GM19395 (cell line): Measurements from ENCODE around the gene HOXC9.

Experiments used
- ATAC-seq: cut with Tn5 transposase; IDR thresholded peaks from one replicate; pipeline ENCODE4 v1.9.1; 2021; ENCODE audit warnings: mild to moderate bottlenecking, moderate library complexity; ENCODE audit not compliant: unreplicated experiment

Gene HOXC9

GRCh38 chr12:53986686-53987483, 13.1 kb upstream of the HOXC9 start:
- no peak for ATAC-seq

DNA sequence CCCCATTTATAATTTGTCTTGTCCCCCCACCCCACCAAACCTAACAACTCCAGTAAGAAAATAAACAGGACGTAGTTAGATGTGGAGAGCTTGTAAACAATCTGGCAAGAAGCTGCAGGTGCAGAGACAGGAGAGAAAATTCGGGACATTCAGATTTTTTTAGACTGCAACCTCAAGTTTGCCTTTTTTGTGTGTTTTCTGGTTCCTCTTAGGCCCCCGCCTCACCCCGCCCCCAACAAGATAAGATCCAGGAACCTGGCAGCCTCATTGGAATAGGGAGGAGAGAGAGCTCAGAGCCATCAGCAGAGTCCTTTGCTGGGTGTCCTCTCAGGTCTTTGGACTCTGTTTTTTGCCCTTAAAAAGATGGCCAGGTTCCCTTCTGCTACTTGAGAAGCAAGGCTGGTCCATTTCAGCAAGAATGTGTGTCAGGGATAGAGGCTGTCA, 12.2 kb upstream of the HOXC9 start:
- ATAC-seq = no peak

GRCh38 chr12:53988541-53989226, 11.3 kb upstream of the HOXC9 start:
- ATAC-seq = no peak

DNA sequence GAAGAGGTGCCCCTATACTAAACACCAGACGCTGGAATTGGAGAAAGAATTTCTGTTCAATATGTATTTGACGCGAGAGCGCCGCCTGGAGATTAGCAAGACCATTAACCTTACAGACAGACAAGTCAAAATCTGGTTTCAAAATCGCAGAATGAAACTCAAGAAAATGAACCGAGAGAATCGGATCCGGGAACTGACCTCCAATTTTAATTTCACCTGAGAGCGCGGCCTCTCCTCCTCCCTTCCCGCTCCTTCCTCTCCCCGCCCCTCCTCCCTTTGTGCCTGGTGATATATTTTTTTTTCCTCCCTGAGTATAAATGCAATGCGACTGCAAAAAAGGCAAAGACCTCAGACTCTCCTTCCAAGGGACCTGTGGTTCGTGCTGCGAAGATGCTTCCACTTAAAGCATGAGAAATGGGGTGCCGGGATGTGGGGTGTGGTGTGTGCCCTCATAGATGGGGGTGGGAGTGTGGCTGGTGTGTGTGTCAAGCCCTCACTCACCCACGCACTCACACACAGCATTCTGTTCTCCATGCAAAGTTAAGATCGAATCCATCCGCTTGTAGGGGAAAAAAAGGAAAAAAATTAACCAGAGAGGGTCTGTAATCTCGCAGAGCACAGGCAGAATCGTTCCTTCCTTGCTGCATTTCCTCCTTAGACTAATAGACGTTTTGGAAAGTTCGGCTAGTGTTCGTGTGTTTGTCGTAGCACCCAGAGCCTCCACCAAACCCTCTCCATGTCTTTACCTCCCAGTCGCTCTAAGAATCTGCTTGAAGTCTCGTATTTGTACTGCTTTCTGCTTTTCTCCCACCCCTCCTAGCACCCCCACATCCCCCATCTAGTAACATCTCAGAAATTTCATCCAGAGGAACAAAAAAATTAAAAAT, 10.5 kb upstream of the HOXC9 start:
- peak; percentile 56 for ATAC-seq

GRCh38 chr12:53990311-53991076, 9.5 kb upstream of the HOXC9 start:
- ATAC-seq = no peak

DNA sequence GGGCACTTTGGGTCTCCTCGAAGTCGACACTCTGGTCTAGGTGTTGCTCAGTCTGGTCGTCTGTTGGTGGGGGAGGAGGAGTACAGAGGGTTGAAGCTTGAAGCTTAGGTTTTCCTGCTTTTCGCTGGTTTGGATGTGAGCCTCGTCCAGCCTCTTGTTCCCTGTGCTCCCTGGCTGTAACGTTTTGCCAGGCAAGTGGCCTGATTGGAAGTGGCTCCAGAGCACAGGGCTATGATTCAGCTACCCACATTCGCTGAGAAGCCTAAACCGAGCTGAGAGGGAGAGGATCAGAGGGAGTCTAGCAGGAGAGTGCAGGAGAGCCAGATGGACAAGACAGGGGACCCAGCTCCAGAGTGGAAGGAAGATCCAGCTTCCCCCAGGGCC, 8.9 kb upstream of the HOXC9 start:
- ATAC-seq = no peak

- no peak for ATAC-seq
These were observed 7.5 kb upstream of the HOXC9 start for GRCh38 chr12:53992377-53992889.

DNA sequence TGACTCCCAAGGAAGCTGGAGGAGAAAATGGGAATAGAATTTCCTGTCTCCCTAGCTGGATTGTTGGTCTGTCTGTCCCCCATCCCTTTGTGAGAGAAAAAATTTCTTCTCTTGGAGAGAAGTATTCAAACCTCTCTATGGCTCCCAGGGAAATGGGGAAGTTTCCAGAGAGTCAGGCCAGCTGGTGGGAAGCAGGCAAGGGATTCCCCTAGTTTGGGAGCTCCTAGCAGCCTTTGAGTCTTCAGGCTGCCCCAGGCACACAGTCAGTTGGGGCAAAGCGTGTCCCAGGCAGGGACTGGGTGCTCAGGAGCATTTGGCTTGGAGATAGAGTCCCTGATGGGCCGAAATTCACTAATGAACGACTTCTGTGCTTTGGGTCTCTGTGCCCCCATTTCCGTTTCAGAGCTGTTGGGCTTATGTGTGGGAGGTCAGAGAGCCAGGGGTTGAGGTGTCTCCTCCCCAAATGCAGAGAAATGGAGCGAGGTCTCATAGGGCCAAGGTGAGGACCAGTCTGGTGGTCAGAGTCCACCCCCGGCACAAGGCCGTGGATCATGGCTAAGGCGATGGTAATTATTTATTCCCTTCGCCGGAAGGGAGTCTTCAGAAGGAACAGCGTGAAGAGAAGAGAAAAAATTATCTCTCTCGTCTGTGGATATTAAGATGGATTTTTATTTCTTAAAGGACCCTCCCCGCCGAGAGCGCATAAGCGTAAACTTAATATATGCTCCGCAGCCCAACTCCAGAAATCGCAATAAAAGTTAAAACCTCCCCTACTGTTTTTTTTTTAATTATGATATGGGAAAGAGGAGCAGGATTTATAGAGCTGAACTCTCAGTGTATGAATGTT, 6.6 kb upstream of the HOXC9 start:
- no peak for ATAC-seq

DNA sequence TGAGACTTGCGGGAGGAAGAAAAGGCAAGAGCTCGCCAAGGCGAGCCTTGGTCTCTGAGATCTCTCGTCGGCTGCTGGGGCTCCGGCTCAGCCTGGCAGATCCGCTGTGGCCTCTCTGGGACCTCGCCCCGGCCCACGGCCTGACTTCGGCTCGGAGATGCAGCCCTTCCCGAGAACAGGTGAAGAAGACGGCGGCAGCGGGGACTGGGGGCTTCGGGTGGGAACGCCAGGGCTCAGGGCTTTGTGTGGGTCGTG, 6.0 kb upstream of the HOXC9 start:
- ATAC-seq = no peak

GRCh38 chr12:53994264-53995001, 5.5 kb upstream of the HOXC9 start:
- ATAC-seq = no peak

DNA sequence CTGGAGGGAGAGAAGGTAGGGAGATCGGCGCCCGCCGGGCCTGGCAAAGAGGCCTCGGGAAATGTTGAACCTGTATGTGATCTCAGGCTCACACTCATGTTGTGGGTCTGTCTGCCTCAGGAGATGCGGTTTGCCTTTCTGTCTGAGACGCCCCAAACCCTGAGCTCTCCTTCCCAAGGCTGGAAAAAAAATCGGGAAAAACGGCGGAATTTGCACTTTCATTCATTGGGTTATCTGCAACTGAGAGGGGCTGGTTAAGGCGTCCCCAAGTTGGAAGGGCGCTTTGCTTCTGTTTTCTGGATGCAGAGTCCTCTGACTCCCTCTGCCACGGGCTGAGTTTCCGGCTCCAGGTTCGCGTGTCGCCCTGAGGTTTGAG, 5.0 kb upstream of the HOXC9 start:
- ATAC-seq = no peak

GRCh38 chr12:53995378-53996239, 4.4 kb upstream of the HOXC9 start:
- ATAC-seq = no peak

- ATAC-seq = no peak
These were observed 3.4 kb upstream of the HOXC9 start for GRCh38 chr12:53996240-53997203.

DNA sequence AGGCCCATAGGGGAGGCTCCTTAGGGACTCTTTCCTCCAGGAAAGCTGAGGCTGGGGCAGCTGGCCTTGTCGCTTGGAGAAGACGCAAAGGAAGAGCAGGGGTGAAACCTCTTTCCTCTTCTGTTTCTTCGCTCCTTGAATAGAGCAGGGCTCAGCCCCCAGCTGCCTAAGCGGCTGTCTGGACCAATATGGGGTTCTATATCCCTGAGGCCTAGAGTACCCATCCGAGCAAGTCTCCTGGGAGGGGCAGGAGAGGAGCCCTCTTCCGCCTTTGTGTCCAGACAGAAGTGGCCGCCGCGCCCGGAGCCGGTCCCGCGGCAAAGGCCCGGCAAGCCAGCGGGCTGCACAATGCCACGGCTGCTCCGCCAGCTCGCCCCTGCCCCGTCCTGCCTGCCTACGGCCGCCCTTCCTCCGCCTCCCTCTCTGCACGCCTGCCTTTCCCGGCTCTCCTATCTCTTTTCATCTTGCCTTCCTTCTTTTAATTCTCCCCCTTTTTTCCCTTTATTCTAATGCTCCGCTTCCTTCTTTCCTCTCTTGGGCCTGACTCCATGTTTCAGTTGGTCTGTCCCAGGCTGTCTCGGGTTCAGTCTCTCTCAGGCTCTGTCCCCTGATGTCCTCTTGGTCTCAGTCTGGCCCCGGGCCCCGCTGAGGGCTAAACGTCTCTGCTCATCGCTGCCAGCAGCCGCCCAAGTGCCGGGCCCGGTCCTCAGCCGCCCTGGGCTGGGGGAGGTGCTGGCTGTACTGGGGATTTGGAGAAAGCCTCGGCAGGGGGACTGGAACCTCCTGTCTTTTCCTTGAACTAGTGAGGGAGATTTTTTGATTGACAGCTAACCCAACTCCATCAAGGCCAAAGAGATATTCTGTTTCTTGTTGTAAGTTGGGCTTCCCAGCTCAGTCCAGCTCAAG, 2.5 kb upstream of the HOXC9 start:
- ATAC-seq = no peak

DNA sequence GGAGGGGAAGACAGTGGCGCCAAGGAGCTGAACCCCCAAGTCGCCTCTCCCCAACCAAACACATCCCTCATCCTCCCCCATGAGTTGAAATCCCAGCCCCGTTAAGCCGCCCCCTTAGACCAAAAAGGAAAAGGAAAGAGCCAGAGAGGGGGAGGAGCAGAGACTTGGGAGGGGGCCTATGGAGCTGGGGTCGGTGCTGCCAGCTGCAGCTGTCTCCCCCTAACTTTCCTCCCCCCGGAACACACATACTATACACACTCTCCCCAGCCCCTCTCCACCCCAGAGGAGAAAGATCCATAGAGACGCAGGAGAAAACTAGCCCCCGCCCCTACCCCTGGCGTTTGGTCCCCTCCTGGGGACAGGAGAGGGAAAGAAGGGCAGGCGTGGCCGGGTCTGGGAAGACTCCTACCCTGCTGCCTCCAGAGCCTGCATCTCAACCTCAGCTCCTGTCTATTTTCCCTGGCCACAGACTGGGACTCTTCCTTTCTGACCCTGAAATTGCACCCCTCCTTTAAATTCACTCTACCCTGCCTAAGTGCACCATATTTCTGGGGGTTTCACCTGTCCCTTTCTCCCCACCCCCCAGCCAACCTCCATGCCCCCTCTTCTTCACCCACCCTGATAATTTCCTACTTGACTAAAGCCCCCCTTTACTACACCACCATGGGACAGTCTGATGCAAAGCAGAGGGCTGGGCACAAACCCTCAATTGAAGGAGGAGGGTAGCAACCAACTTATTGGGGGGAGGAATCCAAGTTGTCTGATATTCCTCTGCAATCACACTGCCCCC, 1.7 kb upstream of the HOXC9 start:
- no peak for ATAC-seq
